ENCODE measurements around the gene EP300. TPM values are rescaled to one million over a fixed set of nuclear protein-coding genes. Genes with fewer than 3 reads are reported as not detected.
"Not testable (repeated sequence)": the region's sequence is repeated elsewhere in the genome, so short reads cannot be mapped to it uniquely, and the experiment has no call there.

Gene EP300
- total and polyA plus RNA-seq, 12 donors = 5.8 to 41.7 (median 35.6) TPM

- no peaks in the 10 kb centered on the region for H3K9me3 ChIP-seq
- no peak overlapping the region for H3K27ac ChIP-seq
- no peak overlapping the region for H3K4me3 ChIP-seq
- no peak for TF ChIP-seq CTCF (IDR thresholded peaks at IDR 0.05)
- H3K4me1 ChIP-seq = no peaks in the 10 kb centered on the region
- DNase-seq = no peak
- intact Hi-C loops (cut with DNase I) = no loop called here
- ATAC-seq = no peak
- H3K36me3 ChIP-seq = no peaks in the 10 kb centered on the region
- H3K27me3 ChIP-seq = no peaks in the 10 kb centered on the region
Observed at GRCh38 chr22:41057076-41057475, 35.3 kb upstream of the EP300 start.

- intact Hi-C loops (cut with DNase I) = no loop called here
- WGBS, 2 donors = 65 to 68% methylated on average over 6 of the region's 6 CpGs
Observed at GRCh38 chr22:41062146-41062545, 30.2 kb upstream of the EP300 start.

GRCh38 chr22:41064326-41064725, 28.1 kb upstream of the EP300 start:
- WGBS, 2 donors = 96 to 98% methylated on average over 13 to 15 of the region's 15 CpGs
- intact Hi-C loops (cut with DNase I); ATAC-seq; H3K27ac ChIP-seq; H3K4me1 ChIP-seq; DNase-seq; H3K36me3 ChIP-seq; H3K4me3 ChIP-seq; H3K9me3 ChIP-seq; H3K27me3 ChIP-seq: not testable (repeated sequence)

More at GRCh38 chr22:41062146-41062545, 30.2 kb upstream of the EP300 start:
- H3K4me3 ChIP-seq = no peak overlapping the region
- DNase-seq (no peak), ATAC-seq (no peak)
- TF ChIP-seq CTCF (IDR thresholded peaks at IDR 0.05) = no peak
- H3K36me3 ChIP-seq = no peaks in the 10 kb centered on the region
- no peak overlapping the region for H3K27ac ChIP-seq
- H3K9me3 ChIP-seq = no peaks in the 10 kb centered on the region
- H3K27me3 ChIP-seq = no peaks in the 10 kb centered on the region
- no peaks in the 10 kb centered on the region for H3K4me1 ChIP-seq

GRCh38 chr22:41066341-41066740, 26.1 kb upstream of the EP300 start:
- not testable (repeated sequence) for DNase-seq, H3K27me3 ChIP-seq, ATAC-seq, H3K36me3 ChIP-seq, H3K9me3 ChIP-seq, H3K27ac ChIP-seq, H3K4me3 ChIP-seq
- intact Hi-C loops (cut with DNase I) = loop anchor here in 1 of 10 donors (5.0 kb wide), 1 partner anchor 59 kb away; no protein-coding TSS in a partner anchor
- 93 to 95% methylated on average over 8 of the region's 8 CpGs for WGBS, 2 donors
- H3K4me1 ChIP-seq = peaks cover 0 to 20% (median 0%) of the 10 kb centered on the region in 9 donors

GRCh38 chr22:41067968-41068367, 24.4 kb upstream of the EP300 start:
- ATAC-seq, H3K4me3 ChIP-seq, H3K9me3 ChIP-seq, H3K36me3 ChIP-seq, DNase-seq, H3K27me3 ChIP-seq: not testable (repeated sequence)
- intact Hi-C loops (cut with DNase I) = loop anchor here in 1 of 10 donors (5.0 kb wide), 1 partner anchor 61 kb away; no protein-coding TSS in a partner anchor
- 92% methylated on average over 10 of the region's 10 CpGs for WGBS, 2 donors
- peaks cover 0 to 20% (median 0%) of the 10 kb centered on the region in 9 donors for H3K4me1 ChIP-seq
- H3K27ac ChIP-seq = peak overlapping the region in 1 of 10 donors; percentile 90

- no peak for ATAC-seq
- intact Hi-C loops (cut with DNase I) = loop anchor here in 1 of 10 donors (10.0 kb wide), 1 partner anchor 56 kb away; no protein-coding TSS in a partner anchor
Observed at GRCh38 chr22:41070665-41071331, 21.6 kb upstream of the EP300 start.

More at GRCh38 chr22:41070665-41071331, 21.6 kb upstream of the EP300 start:
- no peaks in the 10 kb centered on the region for H3K27me3 ChIP-seq
- H3K27ac ChIP-seq = no peak overlapping the region
- peaks cover 0 to 20% (median 0%) of the 10 kb centered on the region in 9 donors for H3K4me1 ChIP-seq
- WGBS, 2 donors = 88% methylated on average over 14 of the region's 14 CpGs
- no peak for TF ChIP-seq CTCF (IDR thresholded peaks at IDR 0.05)
- no peaks in the 10 kb centered on the region for H3K9me3 ChIP-seq
- no peak for DNase-seq
- H3K4me3 ChIP-seq = no peak overlapping the region
- no peaks in the 10 kb centered on the region for H3K36me3 ChIP-seq
